HL-60 (cell line): Measurements from ENCODE around the gene QPRT.
A peak's percentile ranks its signal among the peaks of the same experiment; 100 is the strongest.
"Not testable (repeated sequence)": the region's sequence is repeated elsewhere in the genome, so short reads cannot be mapped to it uniquely, and the experiment has no call there.

Source experiments
- DNase-seq, 2 experiments: peaks; one replicate each; pipeline ENCODE4 v3.0.0-alpha.2; 2010 to 2020; ENCODE audit warnings: low read depth in 1 of 2, low spot score in 1 of 2
- H3K27ac ChIP-seq: fragments of 250-450 bp; sonication (Bioruptor Pico); replicated peaks from 2 replicates; pipeline ENCODE4 v1.5.1; 2020; ENCODE audit warnings: mild to moderate bottlenecking, moderate library complexity
- H3K27me3 ChIP-seq: fragments of 250-450 bp; sonication (Bioruptor Pico); 2 replicates; pipeline ENCODE4 v1.5.1; 2021; ENCODE audit warnings: mild to moderate bottlenecking, moderate library complexity; ENCODE audit not compliant: insufficient read depth, poor library complexity, severe bottlenecking
- H3K4me3 ChIP-seq: replicated peaks from 2 replicates; pipeline ENCODE4 v1.5.1; 2011; ENCODE audit warnings: mild to moderate bottlenecking, control low read depth, low read length; ENCODE audit not compliant: insufficient read depth
- GABPA ChIP-seq: IDR thresholded peaks from 2 replicates; pipeline ENCODE4 v1.6.1; 2012; ENCODE audit warnings: low read depth
- POLR2AphosphoS5 ChIP-seq: IDR thresholded peaks from 2 replicates; pipeline ENCODE4 v1.6.1; 2012; ENCODE audit warnings: low read depth
- SPI1 ChIP-seq: IDR thresholded peaks from 2 replicates; pipeline ENCODE4 v1.6.1; 2012; ENCODE audit warnings: low read depth, mild to moderate bottlenecking, borderline replicate concordance
- TF ChIP-seq, protein P1 (sequence below): IDR thresholded peaks from one replicate; pipeline ENCODE4 v1.5.1; 2011; ENCODE audit warnings: low read length, control low read depth, inconsistent platforms; ENCODE audit not compliant: insufficient read depth
- TF ChIP-seq, protein P2 (sequence below): IDR thresholded peaks from 2 replicates; pipeline ENCODE4 v1.6.1; 2012; ENCODE audit warnings: low read depth; ENCODE audit not compliant: insufficient replicate concordance

Gene QPRT

DNA sequence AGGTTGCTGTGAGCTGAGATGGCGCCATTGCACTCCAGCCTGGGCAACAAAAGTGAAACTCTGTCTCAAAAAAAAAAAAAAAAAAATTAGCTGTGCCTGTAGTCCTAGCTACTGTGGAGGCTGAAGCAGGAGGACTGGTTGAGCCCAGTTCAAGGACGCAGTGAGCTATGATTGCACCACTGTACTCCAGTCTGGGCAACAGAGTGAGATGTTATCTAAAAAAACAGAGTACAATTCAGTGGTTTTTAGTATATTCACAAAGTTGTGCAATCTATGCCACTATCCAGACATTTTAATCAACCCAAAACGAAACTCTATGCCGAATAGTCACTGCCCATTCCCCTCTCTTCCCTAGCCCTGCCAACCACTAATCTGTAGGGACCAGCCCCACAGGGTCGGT lies 41.7 kb downstream of the QPRT start:
- Histone ChIP-seq H3K4me3 (no peak overlapping the region), H3K27ac (peak overlapping the region; percentile 64), H3K27me3 (no peaks in the 10 kb centered on the region)
- TF ChIP-seq, protein P1, sequence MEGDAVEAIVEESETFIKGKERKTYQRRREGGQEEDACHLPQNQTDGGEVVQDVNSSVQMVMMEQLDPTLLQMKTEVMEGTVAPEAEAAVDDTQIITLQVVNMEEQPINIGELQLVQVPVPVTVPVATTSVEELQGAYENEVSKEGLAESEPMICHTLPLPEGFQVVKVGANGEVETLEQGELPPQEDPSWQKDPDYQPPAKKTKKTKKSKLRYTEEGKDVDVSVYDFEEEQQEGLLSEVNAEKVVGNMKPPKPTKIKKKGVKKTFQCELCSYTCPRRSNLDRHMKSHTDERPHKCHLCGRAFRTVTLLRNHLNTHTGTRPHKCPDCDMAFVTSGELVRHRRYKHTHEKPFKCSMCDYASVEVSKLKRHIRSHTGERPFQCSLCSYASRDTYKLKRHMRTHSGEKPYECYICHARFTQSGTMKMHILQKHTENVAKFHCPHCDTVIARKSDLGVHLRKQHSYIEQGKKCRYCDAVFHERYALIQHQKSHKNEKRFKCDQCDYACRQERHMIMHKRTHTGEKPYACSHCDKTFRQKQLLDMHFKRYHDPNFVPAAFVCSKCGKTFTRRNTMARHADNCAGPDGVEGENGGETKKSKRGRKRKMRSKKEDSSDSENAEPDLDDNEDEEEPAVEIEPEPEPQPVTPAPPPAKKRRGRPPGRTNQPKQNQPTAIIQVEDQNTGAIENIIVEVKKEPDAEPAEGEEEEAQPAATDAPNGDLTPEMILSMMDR, result no peak
- no peak for TF ChIP-seq GABPA
- peak; percentile 27 to 67 for DNase-seq

DNA sequence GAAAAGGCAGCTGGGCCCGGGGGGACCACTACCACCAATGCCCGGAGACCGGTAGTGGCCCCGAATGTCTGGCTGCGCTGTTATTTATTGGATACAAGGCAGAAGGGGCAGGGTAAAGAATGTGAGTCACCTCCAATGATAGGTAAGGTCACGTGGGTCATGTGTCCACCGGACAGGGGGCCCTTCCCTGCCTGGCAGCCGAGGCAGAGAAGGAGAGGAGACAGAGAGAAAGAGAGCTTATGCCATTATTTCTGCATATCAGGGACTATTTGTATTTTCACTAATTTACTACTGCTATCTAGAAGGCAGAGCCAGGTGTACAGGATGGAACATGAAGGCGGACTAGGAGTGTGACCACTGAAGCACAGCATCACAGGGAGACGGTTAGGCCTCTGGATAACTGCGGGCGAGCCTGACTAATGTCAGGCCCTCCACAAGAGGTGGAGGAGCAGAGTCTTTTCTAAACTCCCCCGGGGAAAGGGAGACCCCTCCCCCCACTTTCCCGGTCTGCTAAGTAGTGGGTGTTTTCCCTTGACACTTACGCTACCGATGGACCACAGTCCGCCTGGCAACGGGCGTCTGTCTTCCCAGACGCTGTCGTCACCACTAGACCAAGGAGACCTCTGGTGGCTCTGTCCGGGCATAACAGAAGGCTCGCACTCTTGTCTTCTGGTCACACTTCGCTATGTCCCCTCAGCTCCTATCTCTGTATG lies 42.3 kb downstream of the QPRT start:
- TF ChIP-seq, protein P1, result peak; percentile 43
- H3K27me3 ChIP-seq, H3K4me3 ChIP-seq: not testable (repeated sequence)
- peak; percentile 47 to 86 for DNase-seq
- peak overlapping the region; percentile 64 for H3K27ac ChIP-seq

- H3K27ac ChIP-seq, result no peak overlapping the region
- DNase-seq, result no peak
- H3K4me3 ChIP-seq, result no peak overlapping the region
- no peaks in the 10 kb centered on the region for H3K27me3 ChIP-seq
- TF ChIP-seq SPI1 (no peak), GABPA (no peak), POLR2AphosphoS5 (no peak)
- TF ChIP-seq, protein P2, sequence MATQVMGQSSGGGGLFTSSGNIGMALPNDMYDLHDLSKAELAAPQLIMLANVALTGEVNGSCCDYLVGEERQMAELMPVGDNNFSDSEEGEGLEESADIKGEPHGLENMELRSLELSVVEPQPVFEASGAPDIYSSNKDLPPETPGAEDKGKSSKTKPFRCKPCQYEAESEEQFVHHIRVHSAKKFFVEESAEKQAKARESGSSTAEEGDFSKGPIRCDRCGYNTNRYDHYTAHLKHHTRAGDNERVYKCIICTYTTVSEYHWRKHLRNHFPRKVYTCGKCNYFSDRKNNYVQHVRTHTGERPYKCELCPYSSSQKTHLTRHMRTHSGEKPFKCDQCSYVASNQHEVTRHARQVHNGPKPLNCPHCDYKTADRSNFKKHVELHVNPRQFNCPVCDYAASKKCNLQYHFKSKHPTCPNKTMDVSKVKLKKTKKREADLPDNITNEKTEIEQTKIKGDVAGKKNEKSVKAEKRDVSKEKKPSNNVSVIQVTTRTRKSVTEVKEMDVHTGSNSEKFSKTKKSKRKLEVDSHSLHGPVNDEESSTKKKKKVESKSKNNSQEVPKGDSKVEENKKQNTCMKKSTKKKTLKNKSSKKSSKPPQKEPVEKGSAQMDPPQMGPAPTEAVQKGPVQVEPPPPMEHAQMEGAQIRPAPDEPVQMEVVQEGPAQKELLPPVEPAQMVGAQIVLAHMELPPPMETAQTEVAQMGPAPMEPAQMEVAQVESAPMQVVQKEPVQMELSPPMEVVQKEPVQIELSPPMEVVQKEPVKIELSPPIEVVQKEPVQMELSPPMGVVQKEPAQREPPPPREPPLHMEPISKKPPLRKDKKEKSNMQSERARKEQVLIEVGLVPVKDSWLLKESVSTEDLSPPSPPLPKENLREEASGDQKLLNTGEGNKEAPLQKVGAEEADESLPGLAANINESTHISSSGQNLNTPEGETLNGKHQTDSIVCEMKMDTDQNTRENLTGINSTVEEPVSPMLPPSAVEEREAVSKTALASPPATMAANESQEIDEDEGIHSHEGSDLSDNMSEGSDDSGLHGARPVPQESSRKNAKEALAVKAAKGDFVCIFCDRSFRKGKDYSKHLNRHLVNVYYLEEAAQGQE, result no peak
- TF ChIP-seq, protein P1, result no peak
Observed at GRCh38 chr16:29726845-29727377, 47.9 kb downstream of the QPRT start.

DNA sequence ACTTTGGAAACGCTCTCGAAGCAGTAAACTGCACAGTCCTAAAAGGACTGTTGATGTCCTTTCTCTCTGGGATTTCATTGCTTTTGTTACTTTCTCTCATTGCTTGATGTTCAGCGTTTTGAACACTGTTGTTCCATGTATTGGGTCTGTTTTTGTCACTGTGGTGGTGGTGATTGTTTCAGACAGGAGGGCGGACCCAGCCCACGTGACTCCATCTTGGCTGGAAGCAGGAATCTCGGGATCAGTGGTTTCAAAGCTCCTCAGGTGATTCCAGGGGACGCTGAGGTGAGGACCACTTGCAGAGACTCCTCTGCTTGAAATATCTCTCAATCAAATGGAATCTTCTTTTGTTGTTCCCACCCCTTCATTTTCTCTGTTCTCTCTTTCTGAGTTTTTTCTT lies 48.5 kb downstream of the QPRT start:
- no peak overlapping the region for H3K27ac ChIP-seq
- no peak for DNase-seq
- no peaks in the 10 kb centered on the region for H3K27me3 ChIP-seq
- no peak for TF ChIP-seq GABPA
- TF ChIP-seq, protein P2, result no peak
- TF ChIP-seq, protein P1, result no peak
- TF ChIP-seq SPI1, result no peak
- no peak for TF ChIP-seq POLR2AphosphoS5
- H3K4me3 ChIP-seq, result no peak overlapping the region
